ENCODE data around the gene KCTD10. TPM values are rescaled to one million over a fixed set of nuclear protein-coding genes. Genes with fewer than 3 reads are reported as not detected.
"Not testable (repeated sequence)": the region's sequence is repeated elsewhere in the genome, so short reads cannot be mapped to it uniquely, and the experiment has no call there.

The KCTD10 gene
- total RNA-seq, 4 donors from 2014 or later, result 67.2 to 126 (median 79.5) TPM

DNA sequence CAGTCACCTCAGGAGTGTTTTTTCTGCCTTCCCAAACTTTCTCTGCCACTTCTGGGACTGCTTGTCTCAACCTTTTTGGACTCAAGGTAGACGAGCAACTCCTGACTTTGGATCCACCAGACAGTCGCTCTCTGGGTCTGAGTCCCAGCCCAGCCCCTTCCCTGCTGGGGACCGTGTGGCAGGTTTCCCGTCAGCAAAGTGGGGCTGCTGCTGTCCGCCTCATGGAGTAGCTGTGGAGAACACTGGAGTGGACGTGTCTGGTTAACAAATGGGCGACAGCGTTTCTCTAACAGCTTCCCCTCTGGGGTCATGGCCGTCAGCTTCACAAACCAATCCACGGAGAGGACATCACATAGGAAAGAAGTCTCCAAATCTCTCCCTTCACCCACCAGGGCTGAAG is 54.8 kb downstream of the KCTD10 start:
- in situ Hi-C loops (cut with MboI; ENCODE audit: low pct_ligation_motif_present in 1 of 4, low pct_unique_long_range_greater_than_20kb in 1 of 4, low sequenced_read_pairs in 3 of 4), result loop anchor here in 1 of 4 donors (10.0 kb wide), 1 partner anchor 353 kb away; no protein-coding TSS in a partner anchor

DNA sequence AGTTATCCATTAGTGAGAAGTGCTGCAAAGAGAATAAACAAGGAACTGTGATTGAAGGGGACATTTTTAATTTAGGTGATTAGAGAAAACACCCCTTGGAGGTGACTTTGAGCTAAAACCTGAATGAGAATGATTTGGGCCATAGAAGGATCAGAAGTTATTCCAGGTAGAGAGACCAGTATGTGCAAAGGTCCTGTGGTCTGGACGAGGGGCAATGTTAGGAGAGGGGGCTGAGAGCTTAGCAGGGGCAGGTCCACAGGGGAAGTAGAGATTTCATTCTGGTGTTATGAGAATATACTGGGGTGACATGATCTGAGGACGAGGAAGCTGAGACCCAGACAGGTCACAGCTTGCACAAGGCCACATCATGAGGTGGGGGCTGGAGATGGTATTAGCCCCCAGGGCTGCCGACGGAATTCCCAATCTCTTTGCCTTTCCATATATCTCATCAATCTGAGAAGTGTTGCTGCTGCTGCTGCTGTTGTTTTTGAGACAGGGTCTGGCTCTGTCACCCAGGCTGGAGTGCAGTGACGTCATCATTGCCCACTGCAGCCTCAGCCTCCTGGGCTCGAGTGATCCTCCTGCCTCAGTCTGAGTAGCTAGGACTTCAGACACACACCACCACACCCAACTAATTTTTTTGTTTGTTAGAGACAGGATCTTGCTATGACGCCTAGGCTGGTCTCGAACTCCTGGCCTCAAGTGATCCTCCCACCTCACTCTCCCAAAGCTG is 55.6 kb downstream of the KCTD10 start:
- Histone ChIP-seq H3K36me3 (no peaks in the 10 kb centered on the region), H3K4me3 (no peak overlapping the region), H3K4me1 (no peaks in the 10 kb centered on the region), H3K27ac (no peak overlapping the region), H3K27me3 (no peaks in the 10 kb centered on the region), H3K9me3 (no peaks in the 10 kb centered on the region)
- no peak for TF ChIP-seq POLR2AphosphoS5 (IDR thresholded peaks at IDR 0.05)
- TF ChIP-seq EP300 (IDR thresholded peaks at IDR 0.05; ENCODE audit: low read depth), result no peak
- no peak for TF ChIP-seq POLR2A (IDR thresholded peaks at IDR 0.05)
- TF ChIP-seq, protein P1, sequence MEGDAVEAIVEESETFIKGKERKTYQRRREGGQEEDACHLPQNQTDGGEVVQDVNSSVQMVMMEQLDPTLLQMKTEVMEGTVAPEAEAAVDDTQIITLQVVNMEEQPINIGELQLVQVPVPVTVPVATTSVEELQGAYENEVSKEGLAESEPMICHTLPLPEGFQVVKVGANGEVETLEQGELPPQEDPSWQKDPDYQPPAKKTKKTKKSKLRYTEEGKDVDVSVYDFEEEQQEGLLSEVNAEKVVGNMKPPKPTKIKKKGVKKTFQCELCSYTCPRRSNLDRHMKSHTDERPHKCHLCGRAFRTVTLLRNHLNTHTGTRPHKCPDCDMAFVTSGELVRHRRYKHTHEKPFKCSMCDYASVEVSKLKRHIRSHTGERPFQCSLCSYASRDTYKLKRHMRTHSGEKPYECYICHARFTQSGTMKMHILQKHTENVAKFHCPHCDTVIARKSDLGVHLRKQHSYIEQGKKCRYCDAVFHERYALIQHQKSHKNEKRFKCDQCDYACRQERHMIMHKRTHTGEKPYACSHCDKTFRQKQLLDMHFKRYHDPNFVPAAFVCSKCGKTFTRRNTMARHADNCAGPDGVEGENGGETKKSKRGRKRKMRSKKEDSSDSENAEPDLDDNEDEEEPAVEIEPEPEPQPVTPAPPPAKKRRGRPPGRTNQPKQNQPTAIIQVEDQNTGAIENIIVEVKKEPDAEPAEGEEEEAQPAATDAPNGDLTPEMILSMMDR (IDR thresholded peaks at IDR 0.05), result no peak
- no peak for DNase-seq
- 73 to 100% methylated on average over 1 to 8 of the region's 8 CpGs for WGBS, 2 donors (ENCODE audit: low coverage in 1 of 2)
- intact Hi-C loops (cut with DNase I; ENCODE audit: low total_unique reads), result no loop called here
- in situ Hi-C loops (cut with MboI; ENCODE audit: low pct_ligation_motif_present in 1 of 4, low pct_unique_long_range_greater_than_20kb in 1 of 4, low sequenced_read_pairs in 3 of 4), result loop anchor here in 1 of 4 donors (10.0 kb wide), 1 partner anchor 353 kb away; no protein-coding TSS in a partner anchor

More for the DNA sequence above, 54.8 kb downstream of the KCTD10 start:
- no peak overlapping the region for H3K4me3 ChIP-seq
- H3K36me3 ChIP-seq, result no peaks in the 10 kb centered on the region
- 44 to 54% methylated on average over 5 to 10 of the region's 10 CpGs for WGBS, 2 donors (ENCODE audit: low coverage in 1 of 2)
- intact Hi-C loops (cut with DNase I; ENCODE audit: low total_unique reads), result no loop called here
- no peaks in the 10 kb centered on the region for H3K9me3 ChIP-seq
- no peaks in the 10 kb centered on the region for H3K27me3 ChIP-seq
- no peak for DNase-seq
- H3K27ac ChIP-seq, result no peak overlapping the region
- TF ChIP-seq POLR2A (IDR thresholded peaks at IDR 0.05) (no peak), EP300 (IDR thresholded peaks at IDR 0.05; ENCODE audit: low read depth) (no peak), POLR2AphosphoS5 (IDR thresholded peaks at IDR 0.05) (no peak)
- TF ChIP-seq, protein P1 (IDR thresholded peaks at IDR 0.05), result no peak
- no peaks in the 10 kb centered on the region for H3K4me1 ChIP-seq

DNA sequence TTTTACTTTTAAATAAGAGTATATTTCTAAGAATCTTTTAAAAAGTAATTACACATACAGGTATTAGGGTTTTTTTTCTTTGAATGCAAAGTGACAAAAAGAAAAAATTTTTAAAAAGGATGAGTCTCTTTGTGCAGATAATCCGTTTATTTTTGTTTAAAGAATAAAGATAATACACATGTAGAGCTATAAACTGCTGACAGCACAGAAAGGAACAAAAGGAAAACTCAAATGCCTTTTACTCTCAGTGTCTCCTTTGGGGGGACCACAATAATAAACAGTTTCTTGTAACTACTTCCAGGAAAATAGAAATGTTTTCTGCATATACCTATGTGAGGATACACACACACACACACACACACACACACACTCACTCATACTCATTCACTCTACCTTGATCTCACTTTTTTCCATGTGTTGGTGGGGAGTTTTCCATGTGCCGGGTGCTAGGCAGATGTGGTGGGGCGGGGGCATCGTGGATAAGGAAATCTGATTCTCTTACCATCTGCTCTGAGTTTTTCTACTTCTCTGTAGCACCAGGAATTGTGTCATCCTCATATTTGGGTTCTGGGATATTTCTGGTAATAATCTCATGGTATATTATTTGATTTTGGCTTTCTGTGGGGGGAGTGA is 58.1 kb downstream of the KCTD10 start:
- Histone ChIP-seq H3K4me3 (no peak overlapping the region), H3K27me3 (no peaks in the 10 kb centered on the region), H3K36me3 (no peaks in the 10 kb centered on the region), H3K27ac (no peak overlapping the region), H3K4me1 (no peaks in the 10 kb centered on the region), H3K9me3 (no peaks in the 10 kb centered on the region)
- intact Hi-C loops (cut with DNase I; ENCODE audit: low total_unique reads), result no loop called here
- no peak for DNase-seq
- WGBS, 2 donors (ENCODE audit: low coverage in 1 of 2), result 73 to 76% methylated on average over 4 of the region's 4 CpGs
- in situ Hi-C loops (cut with MboI; ENCODE audit: low pct_ligation_motif_present in 1 of 4, low pct_unique_long_range_greater_than_20kb in 1 of 4, low sequenced_read_pairs in 3 of 4), result no loop called here
- TF ChIP-seq POLR2A (IDR thresholded peaks at IDR 0.05) (no peak), EP300 (IDR thresholded peaks at IDR 0.05; ENCODE audit: low read depth) (no peak)

DNA sequence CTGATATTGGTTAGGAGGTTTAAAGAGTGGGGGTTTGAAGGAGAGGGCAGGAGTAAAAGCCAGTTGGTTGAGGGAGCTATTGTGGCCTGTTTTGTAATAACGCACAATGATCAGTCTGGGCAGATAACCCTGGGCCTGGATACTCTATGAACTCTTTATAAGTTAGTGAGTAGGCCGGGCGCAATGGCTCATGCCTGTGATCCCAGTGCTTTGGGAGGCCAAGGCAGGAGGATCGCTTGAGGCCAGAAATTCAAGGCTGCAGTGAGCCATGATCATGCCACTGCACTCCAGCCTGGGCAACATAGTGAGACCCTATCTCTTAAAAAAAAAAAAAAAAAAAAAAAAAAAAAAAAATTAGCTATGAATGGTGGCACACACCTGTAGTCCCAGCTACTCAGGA is 71.0 kb downstream of the KCTD10 start:
- WGBS, 2 donors (ENCODE audit: low coverage in 1 of 2), result 96% methylated on average over 4 of the region's 4 CpGs; no CpG with 5 or more reads in 1 of the 2 donors
- H3K27me3 ChIP-seq, result peaks cover 18% of the 10 kb centered on the region
- intact Hi-C loops (cut with DNase I; ENCODE audit: low total_unique reads); H3K4me1 ChIP-seq; in situ Hi-C loops (cut with MboI; ENCODE audit: low pct_ligation_motif_present in 1 of 4, low pct_unique_long_range_greater_than_20kb in 1 of 4, low sequenced_read_pairs in 3 of 4); H3K9me3 ChIP-seq; DNase-seq; H3K4me3 ChIP-seq; H3K27ac ChIP-seq; H3K36me3 ChIP-seq: not testable (repeated sequence)

DNA sequence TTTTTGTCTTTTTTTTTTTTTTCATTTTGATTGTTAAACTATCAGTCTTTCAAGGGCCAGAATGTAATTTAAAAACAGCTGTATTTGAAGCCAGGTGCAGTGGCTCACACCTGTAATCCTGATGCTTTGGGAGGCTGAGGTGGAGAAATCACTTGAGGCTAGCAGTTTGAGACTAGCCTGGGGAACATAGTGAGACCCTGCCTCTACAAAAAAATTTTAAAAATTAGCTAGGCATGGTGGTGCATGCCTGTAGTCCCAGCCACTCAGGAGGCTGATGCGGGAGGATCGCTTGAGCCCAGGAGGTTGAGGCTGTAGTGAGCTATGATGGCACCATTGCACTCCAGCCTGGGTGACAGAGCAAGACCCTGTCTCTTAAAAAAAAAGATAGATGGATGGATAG is 72.3 kb downstream of the KCTD10 start:
- intact Hi-C loops (cut with DNase I; ENCODE audit: low total_unique reads); H3K4me3 ChIP-seq; in situ Hi-C loops (cut with MboI; ENCODE audit: low pct_ligation_motif_present in 1 of 4, low pct_unique_long_range_greater_than_20kb in 1 of 4, low sequenced_read_pairs in 3 of 4); DNase-seq; H3K9me3 ChIP-seq; H3K36me3 ChIP-seq; H3K27ac ChIP-seq; H3K4me1 ChIP-seq: not testable (repeated sequence)
- 98% methylated on average over 2 of the region's 2 CpGs; no CpG with 5 or more reads in 1 of the 2 donors for WGBS, 2 donors (ENCODE audit: low coverage in 1 of 2)
- peaks cover 18% of the 10 kb centered on the region for H3K27me3 ChIP-seq

Other genes starting within 250 kb of the KCTD10 start
- not detected for gene FOXN4, start 168.0 kb downstream of the KCTD10 start, total RNA-seq
- not detected for gene MYO1H, start 129.4 kb downstream of the KCTD10 start, total RNA-seq
- gene UBE3B, start 334 bp upstream of the KCTD10 start, total RNA-seq, result 10 to 100 TPM; 34.4 to 73.0 (median 71.6) TPM
- 10 to 100 TPM in 3 of 4 donors, 1 to 10 TPM in 1; 4.4 to 18.7 (median 11.9) TPM for gene MMAB, start 96.2 kb upstream of the KCTD10 start, total RNA-seq
- gene MVK, start 96.5 kb upstream of the KCTD10 start, total RNA-seq, result 100 to 1,000 TPM in 1 of 4 donors, 10 to 100 TPM in 3; 17.2 to 157 (median 25.4) TPM
- 1 to 10 TPM; 1.4 to 3.0 (median 1.8) TPM for gene FAM222A, start 236.5 kb upstream of the KCTD10 start, total RNA-seq

Measured in transverse colon (tissue), 4 donors.